Measurements from ENCODE around the gene TSPYL6. TPM values are rescaled to one million over a fixed set of nuclear protein-coding genes. Genes with fewer than 3 reads are reported as not detected.

The TSPYL6 gene
- total RNA-seq, 1 donor from 2014 or later, result not detected

DNA sequence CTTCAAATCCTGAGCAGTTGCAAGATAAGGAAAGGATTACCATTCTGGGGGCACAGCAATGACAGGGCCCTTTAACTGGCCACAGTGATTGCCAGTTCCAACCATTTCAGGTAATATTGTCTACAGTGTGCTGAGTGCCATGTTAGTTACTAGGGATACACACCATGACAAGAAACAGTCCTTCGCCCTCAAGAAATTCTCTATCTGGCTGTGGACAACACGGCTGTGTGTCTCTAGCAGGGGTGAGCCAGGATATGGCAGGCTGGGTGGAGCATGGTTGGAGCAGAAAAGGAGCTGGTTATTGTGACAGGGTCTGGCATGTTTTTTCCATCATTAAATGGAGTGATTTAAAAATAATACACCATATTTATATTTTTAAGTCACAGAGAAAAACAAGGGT, 31.0 kb downstream of the TSPYL6 start:
- no peak for DNase-seq (ENCODE audit: low spot score in 2 of 2, unreplicated experiment in 2 of 2)
- H3K9me3 Mint-ChIP-seq, result peaks cover 2% of the 10 kb centered on the region
- H3K27me3 Mint-ChIP-seq (ENCODE audit: low read depth), result no peaks in the 10 kb centered on the region
- H3K4me3 Mint-ChIP-seq, result no peak overlapping the region
- TF ChIP-seq, protein P1, sequence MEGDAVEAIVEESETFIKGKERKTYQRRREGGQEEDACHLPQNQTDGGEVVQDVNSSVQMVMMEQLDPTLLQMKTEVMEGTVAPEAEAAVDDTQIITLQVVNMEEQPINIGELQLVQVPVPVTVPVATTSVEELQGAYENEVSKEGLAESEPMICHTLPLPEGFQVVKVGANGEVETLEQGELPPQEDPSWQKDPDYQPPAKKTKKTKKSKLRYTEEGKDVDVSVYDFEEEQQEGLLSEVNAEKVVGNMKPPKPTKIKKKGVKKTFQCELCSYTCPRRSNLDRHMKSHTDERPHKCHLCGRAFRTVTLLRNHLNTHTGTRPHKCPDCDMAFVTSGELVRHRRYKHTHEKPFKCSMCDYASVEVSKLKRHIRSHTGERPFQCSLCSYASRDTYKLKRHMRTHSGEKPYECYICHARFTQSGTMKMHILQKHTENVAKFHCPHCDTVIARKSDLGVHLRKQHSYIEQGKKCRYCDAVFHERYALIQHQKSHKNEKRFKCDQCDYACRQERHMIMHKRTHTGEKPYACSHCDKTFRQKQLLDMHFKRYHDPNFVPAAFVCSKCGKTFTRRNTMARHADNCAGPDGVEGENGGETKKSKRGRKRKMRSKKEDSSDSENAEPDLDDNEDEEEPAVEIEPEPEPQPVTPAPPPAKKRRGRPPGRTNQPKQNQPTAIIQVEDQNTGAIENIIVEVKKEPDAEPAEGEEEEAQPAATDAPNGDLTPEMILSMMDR (IDR thresholded peaks at IDR 0.05; ENCODE audit: unreplicated experiment), result no peak
- H3K4me1 Mint-ChIP-seq, result peaks cover 43% of the 10 kb centered on the region
- no peaks in the 10 kb centered on the region for H3K36me3 Mint-ChIP-seq
- H3K27ac Mint-ChIP-seq, result no peak overlapping the region

DNA sequence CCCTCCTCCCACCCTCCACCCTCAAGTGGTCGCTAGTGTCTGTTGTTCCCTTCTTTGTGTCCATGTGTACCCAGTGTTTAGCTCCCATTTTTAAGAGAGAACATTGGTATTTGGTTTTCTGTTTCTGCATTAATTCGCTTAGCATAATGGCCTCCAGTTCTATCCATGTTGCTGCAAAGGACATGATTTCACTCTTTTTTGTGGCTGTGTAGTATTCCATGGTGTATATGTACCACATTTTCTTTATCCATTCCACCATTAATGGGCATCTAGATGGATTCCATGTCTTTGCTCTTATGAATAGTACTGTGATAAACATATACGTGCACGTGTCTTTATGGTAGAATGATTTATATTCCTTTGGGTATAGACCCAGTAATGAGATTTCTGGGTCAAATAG, 42.9 kb downstream of the TSPYL6 start:
- peaks cover 17% of the 10 kb centered on the region for H3K9me3 Mint-ChIP-seq
- H3K4me3 Mint-ChIP-seq, result no peak overlapping the region

DNA sequence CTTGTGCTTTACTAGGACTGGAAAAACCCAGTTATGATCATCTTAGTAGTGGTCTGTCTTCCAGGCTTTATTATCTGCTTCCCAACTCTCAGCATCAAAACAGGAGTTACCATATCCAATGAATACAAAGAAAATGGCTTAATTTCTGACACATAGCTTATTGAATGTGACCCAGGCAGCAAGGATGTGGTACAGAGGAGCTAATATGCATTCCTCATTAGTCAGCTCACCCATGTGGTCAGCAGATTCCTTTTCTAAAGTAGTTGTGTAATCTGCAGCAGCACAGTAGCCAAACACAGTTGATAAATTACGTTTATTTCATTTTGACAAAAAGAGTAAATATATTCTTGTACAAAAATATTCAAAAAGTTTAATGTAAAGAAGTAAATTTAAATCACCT, 43.6 kb downstream of the TSPYL6 start:
- DNase-seq (ENCODE audit: low spot score in 2 of 2, unreplicated experiment in 2 of 2), result no peak

More for the DNA sequence above, 42.9 kb downstream of the TSPYL6 start:
- Mint-ChIP-seq H3K27me3 (ENCODE audit: low read depth) (no peaks in the 10 kb centered on the region), H3K4me1 (peaks cover 13% of the 10 kb centered on the region), H3K27ac (no peak overlapping the region), H3K36me3 (peaks cover 14% of the 10 kb centered on the region)
- TF ChIP-seq, protein P1 (IDR thresholded peaks at IDR 0.05; ENCODE audit: unreplicated experiment), result no peak
- no peak for DNase-seq (ENCODE audit: low spot score in 2 of 2, unreplicated experiment in 2 of 2)

DNA sequence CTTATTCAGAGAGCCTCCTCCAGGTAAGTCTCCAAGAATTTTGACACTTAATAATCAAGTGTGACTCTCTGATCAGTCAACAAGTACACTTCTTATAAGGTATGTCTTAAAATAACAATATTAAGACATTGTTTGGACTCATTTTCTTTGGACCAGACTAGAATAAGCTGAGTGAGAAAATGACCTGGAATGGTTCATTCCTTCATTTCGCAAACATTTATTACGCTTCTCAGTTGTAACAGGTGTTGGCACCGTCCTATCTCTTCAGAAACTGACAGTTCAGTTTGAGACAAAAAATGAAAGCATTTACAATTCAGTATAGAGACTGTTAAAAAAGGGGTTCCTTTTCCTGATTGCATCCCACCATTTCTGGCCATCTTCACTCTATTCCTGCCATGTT, 46.6 kb downstream of the TSPYL6 start:
- H3K9me3 Mint-ChIP-seq, result peaks cover 5% of the 10 kb centered on the region
- H3K36me3 Mint-ChIP-seq, result peaks cover 6% of the 10 kb centered on the region
- no peaks in the 10 kb centered on the region for H3K27me3 Mint-ChIP-seq (ENCODE audit: low read depth)
- no peak for DNase-seq (ENCODE audit: low spot score in 2 of 2, unreplicated experiment in 2 of 2)
- H3K27ac Mint-ChIP-seq, result no peak overlapping the region
- no peak overlapping the region for H3K4me3 Mint-ChIP-seq
- TF ChIP-seq, protein P1 (IDR thresholded peaks at IDR 0.05; ENCODE audit: unreplicated experiment), result no peak
- H3K4me1 Mint-ChIP-seq, result peaks cover 30% of the 10 kb centered on the region

More for the DNA sequence above, 43.6 kb downstream of the TSPYL6 start:
- H3K36me3 Mint-ChIP-seq, result peaks cover 14% of the 10 kb centered on the region
- peaks cover 14% of the 10 kb centered on the region for H3K9me3 Mint-ChIP-seq
- peaks cover 20% of the 10 kb centered on the region for H3K4me1 Mint-ChIP-seq
- no peaks in the 10 kb centered on the region for H3K27me3 Mint-ChIP-seq (ENCODE audit: low read depth)
- TF ChIP-seq, protein P1 (IDR thresholded peaks at IDR 0.05; ENCODE audit: unreplicated experiment), result no peak
- no peak overlapping the region for H3K4me3 Mint-ChIP-seq
- no peak overlapping the region for H3K27ac Mint-ChIP-seq

DNA sequence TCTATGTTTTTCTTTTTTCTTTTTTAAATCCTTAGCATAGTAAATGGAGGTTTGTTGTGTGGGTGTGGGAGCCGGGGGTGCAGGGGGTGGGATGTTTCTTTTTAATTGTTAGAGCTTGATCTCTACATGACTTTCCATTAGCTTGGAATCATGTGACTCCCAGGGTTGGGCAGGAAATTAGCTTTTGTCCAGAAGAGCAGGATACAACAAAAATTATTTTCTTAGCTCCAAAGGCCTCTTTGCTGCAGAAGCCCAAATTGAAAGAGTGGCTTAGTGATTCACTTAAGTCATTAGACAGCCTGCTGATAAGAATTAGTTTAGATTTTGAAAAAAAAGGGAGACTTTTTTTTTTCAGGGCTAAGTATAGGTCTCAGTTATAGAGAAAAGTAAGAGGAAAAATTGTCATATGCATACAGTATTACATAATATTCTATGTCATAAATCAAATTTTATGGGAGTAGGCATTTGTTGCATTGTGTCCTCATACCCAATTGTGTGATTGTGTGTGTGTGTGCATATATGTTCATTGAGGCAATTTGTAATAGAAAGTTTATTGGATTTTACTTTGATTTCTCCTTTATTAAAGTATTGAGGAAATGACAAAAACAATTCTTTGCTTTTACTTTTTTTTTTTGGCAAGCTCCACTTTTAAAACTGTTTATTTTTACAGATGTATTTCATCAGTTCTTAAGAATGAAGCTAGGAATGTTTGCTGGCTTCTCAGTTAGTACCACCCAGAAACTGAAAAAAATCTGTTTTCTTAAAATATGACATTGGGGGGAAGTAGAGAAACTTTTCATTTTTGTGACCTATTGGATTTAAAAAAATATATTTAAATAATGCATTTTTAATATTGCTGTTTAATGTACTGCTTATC, 47.4 kb downstream of the TSPYL6 start:
- Mint-ChIP-seq H3K9me3 (no peaks in the 10 kb centered on the region), H3K4me1 (peaks cover 30% of the 10 kb centered on the region), H3K36me3 (no peaks in the 10 kb centered on the region), H3K27me3 (ENCODE audit: low read depth) (no peaks in the 10 kb centered on the region), H3K27ac (peak overlapping the region; percentile 91), H3K4me3 (no peak overlapping the region)
- TF ChIP-seq, protein P1 (IDR thresholded peaks at IDR 0.05; ENCODE audit: unreplicated experiment), result no peak
- no peak for DNase-seq (ENCODE audit: low spot score in 2 of 2, unreplicated experiment in 2 of 2)

Measured in mesothelial cell of epicardium (in vitro differentiated cells).